ENCODE results near the gene SIRPB2.

The SIRPB2 gene
- 0 reads per million in 3 experiments for total RNA-seq

DNA sequence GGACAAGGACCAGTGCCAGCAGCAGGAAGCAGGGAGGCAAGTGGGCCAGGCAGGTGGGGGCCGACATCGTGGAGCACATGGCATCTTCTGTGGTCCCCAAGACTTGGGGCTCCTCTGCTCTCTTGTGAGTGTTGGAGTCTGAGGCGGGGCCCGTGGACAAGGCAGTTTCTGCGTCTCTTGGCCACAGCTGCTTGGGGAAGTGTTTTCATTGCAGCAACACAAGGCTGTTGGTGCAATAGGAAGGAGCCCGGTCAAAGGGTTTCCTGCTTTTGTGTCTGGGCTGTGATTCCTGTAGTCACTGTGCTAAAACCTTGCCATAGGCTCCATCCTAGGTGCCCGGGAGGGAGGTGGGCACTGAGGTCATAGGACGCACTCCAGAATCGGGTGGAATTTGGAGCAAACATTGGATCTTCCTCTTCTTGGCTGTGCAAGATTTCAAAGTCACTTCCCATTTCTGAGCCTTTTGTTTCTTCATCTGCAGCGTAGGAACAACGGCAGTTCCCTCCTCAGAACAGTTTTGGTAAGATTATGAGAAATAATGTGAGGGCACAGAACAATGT, at the start of gene SIRPB2:
TSS of gene SIRPB2 (minus strand) at position 140 of the 560 bp plus-strand sequence. CDS start at position 79, 61 bp downstream.
- no peak for DNase-seq

DNA sequence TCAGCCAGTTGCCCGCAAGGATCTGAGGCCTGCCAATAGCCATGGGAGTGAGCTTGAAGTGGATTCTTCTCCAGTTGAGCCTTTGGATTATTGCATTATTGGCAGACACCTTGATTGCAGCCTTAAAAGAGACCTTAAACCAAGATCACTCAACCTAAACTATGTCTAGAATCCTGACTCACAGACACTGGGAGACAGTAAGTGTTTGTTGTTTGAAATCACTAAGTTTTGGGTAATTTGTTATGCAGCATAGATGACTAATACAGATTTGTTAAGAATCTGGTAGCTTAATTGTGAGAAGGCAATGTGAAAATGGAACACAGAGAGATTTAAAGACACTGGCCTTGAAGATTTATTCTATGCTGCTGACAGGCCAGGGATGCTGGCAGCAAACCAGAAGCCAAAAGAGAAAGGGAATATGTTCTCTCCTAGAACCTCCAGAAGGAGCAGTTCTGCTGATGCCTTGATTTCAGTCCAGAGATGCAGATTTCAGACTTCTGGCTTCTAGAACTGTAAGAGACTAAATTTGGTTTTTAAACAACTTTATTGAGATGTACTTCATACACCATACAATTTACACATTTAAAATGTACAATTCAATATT, 48.7 kb upstream of the SIRPB2 start:
- no peak for DNase-seq

DNA sequence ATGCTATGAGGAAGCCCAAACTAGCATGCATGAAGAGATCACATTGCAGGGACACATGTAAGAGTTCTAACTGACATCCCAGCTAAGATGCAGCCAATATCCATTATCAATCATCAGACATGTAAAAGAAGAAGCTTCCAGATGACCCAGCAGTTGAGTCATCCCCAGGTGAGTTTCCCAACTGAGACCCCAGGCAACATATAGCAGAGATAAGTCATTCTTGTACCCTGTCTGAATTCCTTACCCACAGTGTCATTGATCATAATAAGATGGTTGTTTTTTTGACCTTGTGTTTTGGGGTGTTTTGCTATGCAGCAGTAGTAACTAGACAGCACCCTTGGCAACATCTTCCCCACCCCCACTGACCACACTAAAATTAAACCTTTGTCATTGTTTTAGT, 47.4 kb upstream of the SIRPB2 start:
- DNase-seq: no peak

DNA sequence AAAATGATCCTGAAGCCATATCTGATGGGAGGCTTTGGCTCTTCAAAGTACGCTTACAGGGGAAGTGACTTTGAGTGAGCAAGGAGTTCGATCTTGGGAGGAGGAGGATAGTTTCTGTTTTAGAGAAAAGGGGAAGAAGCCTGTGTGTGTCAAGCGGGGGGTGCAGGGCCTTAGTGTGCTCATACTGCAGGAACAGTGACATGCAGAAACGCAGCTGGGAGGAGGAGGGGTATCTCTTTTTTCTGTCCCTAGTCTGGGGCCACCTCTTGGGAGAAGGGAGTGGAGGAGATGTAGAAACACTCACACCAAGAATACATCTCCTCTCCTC, 46.5 kb upstream of the SIRPB2 start:
- no peak for DNase-seq

DNA sequence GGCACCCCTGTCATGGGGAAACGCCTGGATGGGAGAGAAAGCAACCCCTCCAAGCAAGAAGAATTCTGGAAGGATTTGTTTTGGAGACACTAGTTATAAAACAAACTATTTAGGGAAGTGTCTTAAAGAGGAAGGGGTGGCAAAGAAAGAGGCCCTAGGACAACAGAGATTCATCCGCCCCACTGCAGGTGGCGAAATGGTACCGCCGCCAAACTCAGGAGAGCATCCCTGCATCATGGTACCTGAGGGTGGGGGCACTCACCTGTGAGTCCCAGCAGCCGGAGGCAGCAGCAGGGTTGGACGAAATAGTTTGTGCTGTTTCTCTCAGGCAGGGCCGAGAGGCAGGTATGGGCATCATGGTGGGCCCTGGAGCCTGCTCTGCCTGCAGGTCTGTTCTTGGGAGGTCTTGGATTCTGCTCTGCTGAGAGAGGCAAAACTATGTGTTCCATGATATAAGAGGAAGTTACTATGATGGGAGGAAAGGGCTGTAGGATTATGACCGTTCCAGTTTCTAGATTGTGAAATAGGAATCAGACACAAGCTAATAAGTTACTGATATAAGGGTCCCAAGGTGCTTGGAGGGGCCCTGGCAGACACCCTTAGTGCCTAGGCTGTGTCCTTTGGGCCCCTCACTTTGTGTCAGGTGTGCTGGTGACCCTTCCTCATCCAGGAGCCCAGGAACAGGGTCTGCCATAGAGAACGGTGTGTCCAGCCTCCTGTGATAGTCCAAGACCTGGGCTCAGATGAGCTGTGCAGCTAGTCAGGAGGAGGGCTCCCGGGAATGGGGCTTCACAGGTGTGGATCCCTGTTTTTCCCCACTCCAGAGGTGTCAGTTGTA, 45.9 kb upstream of the SIRPB2 start:
- DNase-seq: no peak

DNA sequence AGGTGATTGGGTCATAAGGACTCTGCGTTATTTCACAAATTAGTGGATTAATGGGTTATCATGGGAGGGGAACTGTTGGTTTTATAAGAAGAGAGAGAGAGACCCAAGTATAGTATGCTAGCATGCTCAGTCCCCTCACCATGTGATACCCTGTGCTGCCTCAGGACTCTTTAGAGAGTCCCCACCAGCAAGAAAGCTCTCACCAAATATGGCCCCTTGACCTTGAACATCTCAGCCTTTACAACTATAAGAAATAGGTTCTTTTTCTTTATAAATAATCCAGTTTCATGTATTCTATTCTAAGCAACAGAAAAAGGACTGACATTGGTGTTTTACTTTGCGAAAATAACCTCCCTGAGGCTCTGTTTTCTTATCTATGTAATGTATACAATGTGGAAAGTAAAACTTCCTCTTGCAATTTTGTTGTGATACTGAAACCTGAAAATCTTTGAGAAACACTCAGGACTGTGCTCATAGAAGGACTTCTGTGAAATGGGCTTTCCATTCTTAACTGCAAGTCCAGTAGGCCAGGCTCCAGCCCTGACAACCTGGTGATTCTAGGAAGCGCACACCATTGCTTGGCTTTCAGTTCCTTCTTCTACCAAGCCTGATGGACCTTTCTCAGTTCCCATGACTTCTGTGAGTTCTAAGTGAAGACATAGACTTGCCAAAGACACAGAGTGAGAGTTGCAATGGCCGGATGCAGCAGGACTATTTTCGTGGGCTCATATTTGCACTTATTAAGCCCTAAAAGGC, 44.4 kb upstream of the SIRPB2 start:
- DNase-seq: no peak

DNA sequence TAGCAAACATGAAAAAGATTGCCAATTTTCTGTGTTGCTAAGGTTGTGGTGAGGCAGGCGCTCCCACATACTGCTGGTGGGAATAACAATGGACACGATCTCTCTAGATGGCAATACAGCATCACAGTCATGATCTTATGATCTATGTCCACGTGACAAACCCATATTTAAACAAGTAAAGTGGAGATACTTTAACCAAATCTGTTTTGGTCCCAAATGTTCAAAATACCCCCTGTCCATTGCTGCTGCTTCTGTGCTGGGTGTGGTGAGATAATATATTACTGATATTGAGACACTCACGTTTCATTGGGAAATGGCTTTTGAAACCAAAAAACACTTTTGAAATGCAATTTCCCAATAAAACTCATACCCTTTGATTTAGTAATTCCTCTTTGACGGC, 43.3 kb upstream of the SIRPB2 start:
- DNase-seq: no peak

DNA sequence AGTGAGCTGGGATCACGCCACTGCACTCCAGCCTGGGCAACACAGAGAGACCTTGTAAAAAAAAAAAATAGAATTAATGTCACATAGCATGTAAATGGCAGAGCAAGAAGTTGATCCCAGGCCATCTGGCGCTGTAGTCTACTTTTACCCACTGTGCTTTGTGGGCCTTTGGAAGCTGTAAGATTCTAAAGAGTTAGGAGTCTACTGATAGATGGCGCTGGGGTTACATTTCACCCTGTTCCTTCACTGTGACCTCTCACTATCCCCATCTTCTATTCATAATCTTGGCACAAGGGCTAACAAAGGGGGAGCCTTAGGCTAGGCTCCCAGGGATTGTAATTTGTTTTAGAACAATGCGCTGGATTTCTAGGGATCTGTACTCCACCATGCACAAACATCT, 41.8 kb upstream of the SIRPB2 start:
- no peak for DNase-seq

DNA sequence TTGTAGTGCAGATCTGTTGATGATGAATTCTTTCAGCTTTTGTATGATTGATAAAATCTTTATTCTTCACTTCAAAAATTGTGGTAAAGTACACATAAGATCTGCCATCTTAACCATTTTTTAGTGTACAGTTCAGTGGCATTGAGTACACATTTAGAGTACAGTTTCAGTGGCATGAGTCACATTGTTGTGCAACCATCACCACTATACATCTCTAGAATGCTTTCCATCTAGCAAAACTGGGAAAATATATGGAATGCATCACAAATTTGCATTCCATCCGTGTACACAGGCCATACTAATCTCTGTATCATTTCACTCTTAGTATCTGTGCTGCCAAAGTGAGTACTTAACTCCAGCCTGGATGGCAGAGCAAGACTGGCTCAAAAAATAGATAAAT, 37.6 kb upstream of the SIRPB2 start:
- no peak for DNase-seq

DNA sequence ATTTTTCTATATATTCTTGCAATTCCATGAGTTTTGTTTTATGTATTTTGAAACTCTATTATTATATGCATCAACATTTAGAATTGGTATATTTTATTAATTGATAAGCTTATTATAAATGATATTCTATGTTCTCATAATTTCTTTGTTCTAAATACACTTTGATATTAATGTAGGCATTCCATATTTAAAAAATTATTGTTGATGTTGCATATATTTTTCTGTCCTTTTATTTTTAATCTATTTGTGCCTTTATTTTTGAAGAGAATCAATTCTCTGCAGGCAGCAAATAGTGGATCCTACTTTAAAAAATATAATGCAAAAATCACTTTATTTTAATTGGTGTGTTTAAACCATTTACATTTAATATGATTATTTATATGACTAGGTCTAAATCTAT, 36.7 kb upstream of the SIRPB2 start:
- no peak for DNase-seq

DNA sequence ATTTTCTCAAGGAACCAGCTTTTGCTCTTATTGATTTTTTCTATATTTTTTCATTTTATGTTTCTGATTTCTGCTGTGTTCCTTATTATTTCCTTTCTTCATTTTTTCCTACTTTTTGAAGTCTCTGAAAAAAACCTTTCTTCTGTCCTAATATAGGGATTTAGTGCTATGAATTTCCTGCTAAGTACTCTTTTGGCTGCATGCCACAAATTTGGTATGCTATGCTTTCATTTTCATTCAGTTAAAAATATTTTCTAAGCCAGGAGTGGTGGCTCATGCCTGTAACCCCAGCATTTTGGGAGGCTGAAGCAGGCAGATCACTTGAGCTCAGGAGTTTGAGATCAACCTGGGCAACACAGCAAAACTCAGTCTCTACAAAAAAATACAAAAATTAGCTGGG, 35.7 kb upstream of the SIRPB2 start:
- no peak for DNase-seq

DNA sequence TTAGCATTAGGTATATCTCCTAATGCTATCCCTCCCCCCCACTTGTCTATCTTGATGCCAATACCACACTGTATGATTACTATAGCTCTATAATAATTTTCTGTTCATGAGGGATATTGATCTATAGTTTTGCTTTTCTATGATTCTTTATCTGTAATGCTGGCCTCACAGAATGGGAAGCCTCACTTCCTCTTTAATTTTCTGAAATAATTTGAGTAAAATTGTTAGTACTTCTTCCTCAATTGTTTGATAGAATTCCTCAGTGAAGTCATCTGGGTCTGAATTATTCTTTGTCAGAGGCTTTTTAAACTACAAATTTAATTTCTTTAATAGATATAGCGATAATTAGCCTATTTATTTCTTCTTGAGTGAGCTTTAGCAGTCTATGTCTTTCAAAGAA, 35.1 kb upstream of the SIRPB2 start:
- no peak for DNase-seq

DNA sequence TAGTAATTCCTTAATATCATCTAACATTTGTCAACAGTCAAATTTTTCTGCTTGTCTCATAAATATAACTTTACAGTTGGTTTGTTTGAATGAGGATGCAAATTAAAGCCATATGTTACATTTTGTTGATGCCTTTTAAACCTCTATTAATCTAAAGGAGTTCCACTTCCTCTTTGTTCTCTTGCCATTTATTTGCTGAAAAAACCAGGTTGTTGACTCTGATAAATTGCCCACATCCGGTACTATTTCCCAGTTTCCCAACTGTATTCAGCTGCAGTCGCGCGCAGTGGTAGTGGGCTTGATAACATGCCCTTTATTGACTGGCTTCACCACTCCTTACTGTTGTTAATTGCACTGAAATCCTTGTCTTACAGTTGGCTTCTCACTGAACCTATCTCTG, 32.8 kb upstream of the SIRPB2 start:
- DNase-seq: no peak

DNA sequence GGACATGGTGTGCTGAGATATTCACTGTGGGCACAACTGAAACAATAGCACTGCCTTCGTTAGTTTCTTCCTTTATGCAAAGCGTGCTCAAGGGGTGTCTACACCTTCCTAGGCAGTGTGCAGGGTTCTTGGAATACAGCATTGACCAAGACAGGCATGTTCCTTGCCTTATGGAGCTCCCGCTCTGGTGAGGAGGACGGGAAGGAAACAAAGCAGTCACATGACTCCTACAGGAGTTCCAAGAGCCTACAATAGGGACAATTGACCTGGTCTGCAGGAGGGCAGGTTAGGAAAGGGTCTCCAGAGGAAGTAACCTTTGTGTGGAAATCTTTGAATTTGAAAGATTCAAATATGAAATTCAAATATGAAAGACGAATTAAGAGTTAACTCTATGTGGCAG, 25.8 kb upstream of the SIRPB2 start:
- no peak for DNase-seq

DNA sequence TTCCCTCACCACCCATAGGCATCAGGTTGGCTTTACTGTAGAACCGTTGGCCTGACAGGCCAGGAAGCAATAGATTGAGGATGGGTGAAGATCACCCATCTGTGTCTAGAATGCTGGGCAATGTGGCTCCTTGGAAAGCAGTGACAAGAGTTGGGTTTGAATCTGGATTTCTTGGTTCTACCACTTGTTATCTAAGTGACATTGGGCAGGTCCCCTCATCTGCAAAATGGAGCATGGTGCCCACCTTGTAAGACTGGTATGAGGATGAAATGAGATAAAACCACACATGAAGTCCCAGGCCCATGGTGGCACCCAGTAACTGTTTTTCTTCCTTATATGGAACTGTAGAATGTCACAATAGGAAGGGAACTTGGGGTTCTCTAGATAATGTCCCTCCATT, 22.6 kb upstream of the SIRPB2 start:
- no peak for DNase-seq

DNA sequence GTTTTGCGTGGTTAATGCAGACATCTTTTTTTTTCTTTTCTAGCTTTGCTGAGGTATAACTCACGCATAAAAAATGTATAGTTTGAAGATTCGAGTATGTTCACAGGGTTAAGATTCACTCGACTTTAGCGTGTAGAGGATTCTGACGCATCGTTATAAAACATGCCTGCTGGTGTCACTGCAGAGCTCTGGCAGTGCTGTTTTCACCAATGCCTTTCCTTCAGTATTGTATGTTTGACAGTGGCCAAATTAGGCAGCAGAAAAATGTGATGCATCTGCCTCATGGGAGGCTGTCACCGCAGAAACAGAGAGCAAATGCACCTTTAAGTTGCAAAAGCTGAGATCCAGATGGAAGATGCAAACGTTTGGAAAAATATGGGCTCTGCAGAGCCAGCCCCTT, 18.0 kb upstream of the SIRPB2 start:
- DNase-seq: no peak

DNA sequence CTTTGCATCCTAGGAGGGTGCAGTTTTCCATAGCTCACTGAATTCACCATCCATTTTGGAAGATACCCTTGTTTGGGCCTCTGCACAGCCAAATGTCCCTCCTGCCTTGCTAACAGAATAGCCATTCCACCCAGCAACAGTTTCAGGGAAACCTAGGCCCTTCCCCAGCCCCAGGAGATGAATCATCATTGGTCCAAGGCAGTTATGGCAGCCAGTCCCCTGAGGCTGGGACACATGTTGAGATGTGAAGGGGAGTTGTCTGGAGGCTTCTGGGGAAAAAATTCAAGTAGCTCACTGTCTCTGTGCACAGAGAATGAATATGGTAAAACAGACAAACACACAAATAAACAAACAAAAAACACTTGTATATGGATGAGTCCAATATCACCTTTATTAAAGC, 17.4 kb upstream of the SIRPB2 start:
- no peak for DNase-seq

DNA sequence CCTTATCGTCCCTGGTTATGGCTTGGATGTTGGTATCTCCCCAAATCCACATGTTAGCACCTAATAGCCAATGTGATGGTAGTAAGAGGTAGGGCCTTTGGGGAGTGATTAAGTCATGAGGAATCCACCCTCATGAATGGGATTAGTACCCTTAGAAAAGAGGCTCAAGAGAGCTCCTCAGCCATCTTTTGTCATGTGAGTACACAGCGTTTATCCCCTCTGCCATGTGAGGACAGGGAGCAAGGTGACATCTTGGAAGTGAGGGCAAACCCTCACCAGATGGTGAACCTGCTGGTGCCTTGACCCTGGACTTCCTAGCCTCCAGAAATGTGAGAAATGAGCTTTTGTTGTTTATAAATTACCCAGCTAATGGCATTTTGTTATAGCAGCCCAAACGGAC, 16.1 kb upstream of the SIRPB2 start:
- DNase-seq: no peak

DNA sequence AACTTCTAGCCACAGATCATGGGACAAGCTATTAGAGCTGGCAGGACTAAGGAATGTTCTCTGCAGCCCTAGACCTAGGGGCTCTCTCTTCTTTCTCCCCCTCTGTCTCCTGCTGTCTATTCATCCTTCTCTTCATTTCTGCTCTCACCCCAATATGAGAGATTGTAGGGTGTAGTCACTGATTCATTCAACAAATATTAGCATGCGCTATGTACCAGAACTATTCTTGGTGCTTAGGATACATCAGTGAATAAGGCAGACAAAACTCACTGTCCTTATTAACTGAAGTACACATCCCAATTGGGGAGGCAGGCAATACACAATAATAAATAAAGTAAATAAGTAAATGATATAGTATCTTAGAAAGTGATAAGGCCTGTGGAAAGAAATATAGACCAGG, 14.7 kb upstream of the SIRPB2 start:
- no peak for DNase-seq

DNA sequence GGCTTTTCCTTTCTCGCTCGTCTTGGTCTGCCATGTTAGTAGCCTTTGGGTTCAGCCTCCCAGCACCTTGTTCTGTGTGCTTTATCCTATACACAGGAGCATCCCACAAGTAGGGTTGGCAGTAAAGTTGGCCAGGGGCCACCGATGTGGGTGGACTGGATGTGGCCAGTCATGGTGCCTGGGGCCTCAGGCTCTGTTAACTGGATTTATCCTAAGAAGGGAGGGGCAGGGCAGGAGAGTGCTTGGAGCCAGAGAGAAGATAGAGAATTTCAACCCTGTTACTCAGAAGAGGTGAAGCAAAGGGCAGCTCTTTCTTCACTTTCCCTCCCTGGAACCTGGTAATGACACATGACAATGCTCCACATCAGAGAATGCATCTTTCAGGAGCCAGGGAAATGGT, 14.1 kb upstream of the SIRPB2 start:
- DNase-seq: no peak

DNA sequence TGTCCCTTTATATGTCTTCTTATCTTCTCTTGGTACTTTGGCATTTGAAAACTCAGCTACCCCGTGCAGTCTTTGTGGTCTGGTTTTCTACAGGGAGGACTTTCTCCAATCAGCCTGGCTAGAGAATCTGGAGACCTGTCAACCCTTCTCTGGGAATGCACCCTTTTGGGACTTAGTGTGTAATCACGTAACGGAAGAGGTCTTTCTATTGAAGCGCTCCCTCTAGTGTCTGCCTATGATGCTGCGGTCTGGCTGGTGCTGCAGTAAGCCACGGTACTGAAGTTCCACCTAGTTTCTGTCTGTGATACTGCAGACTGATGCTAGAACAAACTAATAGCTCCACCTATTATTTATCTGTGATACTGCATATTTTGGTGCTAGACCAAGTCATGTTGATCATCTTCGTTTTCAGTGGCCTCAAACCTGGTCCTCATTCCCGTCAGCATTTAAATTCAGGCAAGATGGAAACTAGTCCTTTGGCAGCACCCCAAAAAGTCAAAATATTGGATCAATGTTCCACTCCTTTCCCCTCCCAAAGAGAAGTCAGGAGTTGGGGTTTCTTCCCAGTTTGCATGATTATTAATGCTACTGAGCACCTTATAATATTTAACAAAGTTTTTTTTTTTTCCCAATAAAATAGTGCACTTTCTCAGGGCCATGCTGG, 12.5 kb upstream of the SIRPB2 start:
- peak; percentile 71 for DNase-seq

DNA sequence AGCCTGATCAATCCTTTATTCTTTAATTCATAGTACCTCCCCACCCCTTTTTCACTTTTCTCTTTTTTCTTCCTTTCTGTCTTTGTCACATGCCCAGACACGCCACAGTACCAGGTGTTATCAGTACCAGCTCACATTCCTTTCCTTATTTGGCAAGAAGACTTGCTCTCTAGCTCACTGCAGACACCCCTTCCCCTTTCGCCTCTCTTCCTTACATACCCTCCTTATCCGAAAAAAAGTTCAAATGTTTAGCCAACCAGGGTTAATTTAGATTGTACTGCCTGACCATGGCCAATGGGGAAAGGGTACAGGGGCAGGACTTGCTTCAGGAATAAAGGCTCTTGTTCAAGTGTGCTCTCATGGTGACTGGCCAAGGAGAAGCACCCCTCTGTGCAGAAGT, 9.3 kb upstream of the SIRPB2 start:
- DNase-seq: no peak

Measured in central memory CD4-positive, alpha-beta T cell (primary cell).